GM20000 (cell line): ENCODE results near the gene MEN1.

Experiments used
- DNase-seq: peaks from one replicate; pipeline ENCODE4 v3.0.0; 2012; ENCODE audit warnings: low spot score
- TF ChIP-seq, protein P1 (sequence below): IDR thresholded peaks from 2 replicates; pipeline ENCODE4 v1.5.1; 2012; ENCODE audit warnings: mild to moderate bottlenecking, control low read depth; ENCODE audit errors: extremely low read depth, missing control alignments

The MEN1 gene

DNA sequence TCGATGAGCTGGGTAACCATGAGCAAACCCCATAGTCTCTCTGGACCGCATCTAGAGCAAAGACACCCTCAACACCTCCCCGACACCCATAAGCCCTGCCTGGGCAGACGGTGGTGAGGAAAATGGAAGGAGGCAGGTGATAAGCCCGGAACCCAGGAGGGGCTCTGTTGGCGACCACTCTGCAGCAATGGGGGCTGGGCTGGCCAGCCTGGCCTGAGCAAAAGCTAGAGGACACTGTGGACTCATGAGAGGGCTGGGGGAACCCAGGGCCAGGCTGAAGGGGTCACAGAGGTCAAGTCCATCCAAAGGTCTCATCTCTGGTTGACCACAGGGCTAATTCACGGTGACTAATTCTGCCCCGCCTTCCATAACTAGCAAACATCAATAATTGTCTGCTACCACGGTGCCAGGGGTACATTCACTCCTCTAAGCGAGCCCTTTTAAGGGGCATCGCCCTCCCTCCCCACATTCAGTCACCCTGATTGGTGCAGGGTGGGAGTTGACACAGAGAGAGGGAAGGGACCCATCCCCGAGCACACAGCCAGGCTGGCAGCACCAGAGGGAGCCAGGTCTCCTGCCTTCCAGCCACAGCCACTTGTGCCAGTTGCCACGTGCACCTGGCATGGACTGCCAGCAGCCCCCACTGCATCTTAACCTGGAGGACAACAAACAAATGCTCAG, 54.5 kb downstream of the MEN1 start:
- TF ChIP-seq, protein P1, sequence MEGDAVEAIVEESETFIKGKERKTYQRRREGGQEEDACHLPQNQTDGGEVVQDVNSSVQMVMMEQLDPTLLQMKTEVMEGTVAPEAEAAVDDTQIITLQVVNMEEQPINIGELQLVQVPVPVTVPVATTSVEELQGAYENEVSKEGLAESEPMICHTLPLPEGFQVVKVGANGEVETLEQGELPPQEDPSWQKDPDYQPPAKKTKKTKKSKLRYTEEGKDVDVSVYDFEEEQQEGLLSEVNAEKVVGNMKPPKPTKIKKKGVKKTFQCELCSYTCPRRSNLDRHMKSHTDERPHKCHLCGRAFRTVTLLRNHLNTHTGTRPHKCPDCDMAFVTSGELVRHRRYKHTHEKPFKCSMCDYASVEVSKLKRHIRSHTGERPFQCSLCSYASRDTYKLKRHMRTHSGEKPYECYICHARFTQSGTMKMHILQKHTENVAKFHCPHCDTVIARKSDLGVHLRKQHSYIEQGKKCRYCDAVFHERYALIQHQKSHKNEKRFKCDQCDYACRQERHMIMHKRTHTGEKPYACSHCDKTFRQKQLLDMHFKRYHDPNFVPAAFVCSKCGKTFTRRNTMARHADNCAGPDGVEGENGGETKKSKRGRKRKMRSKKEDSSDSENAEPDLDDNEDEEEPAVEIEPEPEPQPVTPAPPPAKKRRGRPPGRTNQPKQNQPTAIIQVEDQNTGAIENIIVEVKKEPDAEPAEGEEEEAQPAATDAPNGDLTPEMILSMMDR: no peak
- no peak for DNase-seq

DNA sequence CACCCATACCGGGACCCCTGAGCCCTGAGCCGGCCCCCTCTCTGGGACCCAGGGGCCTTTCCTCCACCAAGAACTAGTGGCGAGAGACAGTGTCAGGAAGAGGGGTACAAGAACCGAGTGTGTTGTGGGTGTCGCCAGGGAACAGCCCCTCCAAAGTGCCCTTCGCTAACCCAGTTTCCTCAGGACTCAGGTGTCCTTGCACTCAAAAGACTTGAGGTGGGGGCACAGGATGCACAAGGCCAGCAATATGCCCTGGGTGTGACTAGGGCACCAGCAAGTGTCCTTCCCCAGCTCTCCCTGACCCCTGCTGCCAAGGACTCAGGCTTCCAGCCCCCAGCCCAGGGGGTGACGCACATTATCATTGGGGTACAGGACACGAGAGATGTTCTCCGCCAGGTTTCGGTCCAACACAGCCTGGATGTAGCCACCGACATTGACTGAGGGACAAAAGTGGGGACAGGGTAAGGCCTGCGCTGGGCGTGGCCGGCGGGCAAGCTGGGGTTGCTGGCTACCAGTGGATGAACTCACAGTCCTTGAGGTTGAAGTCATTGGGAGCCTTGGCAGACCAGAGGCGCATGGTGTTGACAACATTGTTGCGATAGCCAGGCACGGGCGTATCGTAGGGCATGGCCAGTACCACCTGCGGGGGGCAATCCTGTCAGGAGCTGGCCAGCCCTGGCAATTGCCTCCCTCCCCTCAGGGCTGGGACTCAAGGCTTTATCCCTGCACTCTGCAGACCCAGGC, 55.3 kb downstream of the MEN1 start:
- DNase-seq: no peak
- TF ChIP-seq, protein P1: no peak

DNA sequence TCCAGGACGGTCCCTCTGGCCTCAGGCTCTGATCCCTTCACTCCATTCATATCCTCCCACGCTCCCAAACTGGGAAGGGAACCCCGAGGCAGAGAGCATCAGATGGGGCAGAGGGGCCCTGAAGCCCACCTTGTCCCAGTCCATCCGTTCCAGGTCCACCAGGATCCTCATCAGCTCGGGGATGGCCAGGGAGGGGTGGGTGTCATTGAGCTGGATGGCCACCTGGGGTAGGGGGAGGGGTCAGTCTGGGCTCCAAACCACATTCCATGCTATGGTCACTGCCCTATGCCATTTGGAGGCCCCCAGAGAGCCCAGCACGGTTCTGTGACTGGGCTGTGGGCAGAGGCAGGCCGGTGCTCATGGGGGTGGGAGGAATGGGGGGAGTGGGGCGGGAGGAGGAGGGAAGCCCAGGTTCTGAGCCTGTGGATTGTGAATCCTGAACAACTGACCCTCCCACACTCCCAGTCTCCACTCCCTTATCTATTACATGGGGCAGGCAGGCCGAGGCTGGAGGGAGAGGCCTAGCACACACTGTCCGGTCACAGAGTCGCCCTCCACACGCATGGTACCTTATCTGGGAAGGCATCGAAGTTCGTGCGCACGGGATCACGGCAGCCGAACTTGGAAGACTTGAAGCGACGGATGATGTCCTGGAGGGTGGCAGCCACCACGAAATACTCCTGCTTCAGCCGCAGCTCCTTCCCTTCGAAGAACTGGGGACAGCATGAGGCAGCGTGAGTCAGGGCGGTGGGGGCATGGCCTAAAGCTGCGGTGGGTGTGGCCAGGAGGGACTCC, 56.0 kb downstream of the MEN1 start:
- no peak for DNase-seq
- TF ChIP-seq, protein P1: no peak
